Measurements from ENCODE around the gene SND1.

SND1 gene

DNA sequence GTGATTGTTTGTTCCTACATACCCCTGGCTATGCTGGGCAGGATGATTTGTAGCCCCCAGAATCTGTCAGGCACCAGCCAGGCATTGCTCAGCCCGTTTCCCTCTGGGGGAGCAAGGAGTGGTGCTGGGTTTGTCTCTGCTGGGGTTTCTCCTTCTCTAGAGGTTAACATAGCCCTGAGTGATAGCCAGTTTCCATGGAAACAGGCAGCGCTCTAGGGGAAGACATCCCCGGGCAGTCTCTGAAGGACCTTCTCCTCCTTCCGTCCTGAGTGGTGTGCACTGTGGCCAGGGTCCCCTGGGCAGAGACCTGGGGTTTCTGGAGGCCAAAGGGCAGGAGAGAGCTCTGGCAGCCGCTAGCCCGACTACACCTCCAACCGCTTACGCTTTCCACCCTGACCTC lies 429.8 kb downstream of the SND1 start:
- TF ChIP-seq CTCF (IDR thresholded peaks at IDR 0.05; ENCODE audit: low read depth, low read length, missing control alignments), result no peak
- H3K4me3 ChIP-seq (ENCODE audit: low read depth, low read length), result no peak overlapping the region
- DNase-seq (ENCODE audit: low read depth), result no peak

- no peak for TF ChIP-seq CTCF (IDR thresholded peaks at IDR 0.05; ENCODE audit: low read depth, low read length, missing control alignments)
- no peak for DNase-seq (ENCODE audit: low read depth)
- H3K4me3 ChIP-seq (ENCODE audit: low read depth, low read length), result no peak overlapping the region
These were observed 430.4 kb downstream of the SND1 start for GRCh38 chr7:128082431-128082830.

- no peak for TF ChIP-seq CTCF (IDR thresholded peaks at IDR 0.05; ENCODE audit: low read depth, low read length, missing control alignments)
- no peak for DNase-seq (ENCODE audit: low read depth)
- H3K4me3 ChIP-seq (ENCODE audit: low read depth, low read length), result no peak overlapping the region
These were observed 433.1 kb downstream of the SND1 start for GRCh38 chr7:128084896-128085608.

- no peak overlapping the region for H3K4me3 ChIP-seq (ENCODE audit: low read depth, low read length)
- no peak for TF ChIP-seq CTCF (IDR thresholded peaks at IDR 0.05; ENCODE audit: low read depth, low read length, missing control alignments)
- no peak for DNase-seq (ENCODE audit: low read depth)
These were observed 438.5 kb downstream of the SND1 start for GRCh38 chr7:128090492-128090891.

DNA sequence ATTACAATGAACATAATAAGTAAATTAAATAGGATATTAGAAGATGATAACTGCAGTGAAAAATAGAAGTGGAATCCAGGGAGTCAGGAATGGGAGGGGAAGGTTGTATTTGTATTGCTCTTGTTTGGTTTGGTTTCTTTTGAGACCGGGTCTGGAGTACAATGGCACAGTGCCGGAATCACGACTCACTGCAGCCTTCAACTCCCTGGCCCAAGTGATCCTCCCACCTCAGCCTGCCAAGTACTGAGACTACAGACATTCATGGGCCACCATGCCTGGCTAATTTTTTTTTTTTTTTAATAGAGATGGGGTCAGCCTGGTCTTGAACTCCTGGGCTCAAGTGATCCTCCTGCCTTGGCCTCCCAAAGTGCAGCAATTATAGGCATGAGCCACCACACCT lies 439.1 kb downstream of the SND1 start:
- no peak for TF ChIP-seq CTCF (IDR thresholded peaks at IDR 0.05; ENCODE audit: low read depth, low read length, missing control alignments)
- H3K4me3 ChIP-seq (ENCODE audit: low read depth, low read length), result no peak overlapping the region
- no peak for DNase-seq (ENCODE audit: low read depth)

- no peak for DNase-seq (ENCODE audit: low read depth)
- TF ChIP-seq CTCF (IDR thresholded peaks at IDR 0.05; ENCODE audit: low read depth, low read length, missing control alignments), result no peak
These were observed 440.2 kb downstream of the SND1 start for GRCh38 chr7:128092221-128092620.

More at GRCh38 chr7:128092221-128092620, 440.2 kb downstream of the SND1 start:
- H3K4me3 ChIP-seq (ENCODE audit: low read depth, low read length), result no peak overlapping the region

All from GM12864 (cell line).